ENCODE data around the gene CAPG. TPM values are rescaled to one million over a fixed set of nuclear protein-coding genes. Genes with fewer than 3 reads are reported as not detected.

The CAPG gene
- total and polyA plus RNA-seq, 9 of the 15 experiments (the other 6 are each of a cell fraction or from before 2014, with no cell fraction given), result 10.6 to 90.4 (median 56.0) TPM

DNA sequence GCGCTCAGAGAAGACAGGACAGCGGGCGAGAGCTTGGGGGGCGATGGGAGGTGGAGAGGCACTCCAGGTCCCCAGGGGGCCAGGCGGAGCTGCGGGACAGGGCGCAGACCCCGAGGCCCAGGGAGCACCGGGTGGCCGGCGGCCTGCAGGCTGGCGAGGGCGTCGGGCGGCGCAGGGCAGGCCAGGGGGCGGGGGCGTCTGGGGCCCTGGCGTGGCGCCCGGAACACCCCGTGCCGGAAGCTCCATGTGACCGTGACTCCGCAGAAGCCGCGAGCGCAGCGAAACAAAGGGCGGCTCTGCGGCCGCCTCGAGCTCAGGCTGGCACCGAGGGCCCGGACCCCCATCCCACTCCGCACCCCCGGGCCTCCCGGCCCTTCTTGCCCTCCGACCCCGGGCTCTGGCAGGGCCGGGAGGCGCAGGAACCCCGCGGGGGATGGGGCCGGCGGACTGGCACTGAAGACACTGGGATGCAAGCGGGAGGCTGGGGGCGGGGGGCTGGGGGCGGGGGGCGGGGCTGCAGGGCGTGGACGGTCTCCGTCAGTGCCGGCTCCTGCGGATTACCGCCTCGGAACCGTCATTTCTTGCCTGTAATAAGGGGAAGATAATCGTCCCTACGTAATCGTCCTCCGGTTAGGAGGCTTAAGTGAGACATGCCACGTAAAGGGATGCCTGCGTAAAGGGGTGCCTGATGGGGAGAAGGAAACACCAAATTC, 27.5 kb upstream of the CAPG start (continued):
- TF ChIP-seq ZNF668 (CRISPR knock-in tag; IDR thresholded peaks at IDR 0.05), result no peak
- TF ChIP-seq, protein P1, sequence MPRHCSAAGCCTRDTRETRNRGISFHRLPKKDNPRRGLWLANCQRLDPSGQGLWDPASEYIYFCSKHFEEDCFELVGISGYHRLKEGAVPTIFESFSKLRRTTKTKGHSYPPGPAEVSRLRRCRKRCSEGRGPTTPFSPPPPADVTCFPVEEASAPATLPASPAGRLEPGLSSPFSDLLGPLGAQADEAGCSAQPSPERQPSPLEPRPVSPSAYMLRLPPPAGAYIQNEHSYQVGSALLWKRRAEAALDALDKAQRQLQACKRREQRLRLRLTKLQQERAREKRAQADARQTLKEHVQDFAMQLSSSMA (CRISPR knock-in tag; IDR thresholded peaks at IDR 0.05), result no peak
- TF ChIP-seq SMARCE1 (IDR thresholded peaks at IDR 0.05), result no peak
- TF ChIP-seq NFE2L1 (tag; IDR thresholded peaks at IDR 0.05; ENCODE audit: borderline replicate concordance, low read depth), result no peak
- TF ChIP-seq, protein P2, sequence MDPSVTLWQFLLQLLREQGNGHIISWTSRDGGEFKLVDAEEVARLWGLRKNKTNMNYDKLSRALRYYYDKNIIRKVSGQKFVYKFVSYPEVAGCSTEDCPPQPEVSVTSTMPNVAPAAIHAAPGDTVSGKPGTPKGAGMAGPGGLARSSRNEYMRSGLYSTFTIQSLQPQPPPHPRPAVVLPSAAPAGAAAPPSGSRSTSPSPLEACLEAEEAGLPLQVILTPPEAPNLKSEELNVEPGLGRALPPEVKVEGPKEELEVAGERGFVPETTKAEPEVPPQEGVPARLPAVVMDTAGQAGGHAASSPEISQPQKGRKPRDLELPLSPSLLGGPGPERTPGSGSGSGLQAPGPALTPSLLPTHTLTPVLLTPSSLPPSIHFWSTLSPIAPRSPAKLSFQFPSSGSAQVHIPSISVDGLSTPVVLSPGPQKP (CRISPR knock-in tag; IDR thresholded peaks at IDR 0.05), result no peak
- TF ChIP-seq ZNF57 (CRISPR knock-in tag; IDR thresholded peaks at IDR 0.05), result no peak
- TF ChIP-seq PHB (CRISPR knock-in tag; IDR thresholded peaks at IDR 0.05), result no peak
- no peak for TF ChIP-seq CREBBP (IDR thresholded peaks at IDR 0.05; ENCODE audit: low read depth, low read length)
- TF ChIP-seq, protein P3, sequence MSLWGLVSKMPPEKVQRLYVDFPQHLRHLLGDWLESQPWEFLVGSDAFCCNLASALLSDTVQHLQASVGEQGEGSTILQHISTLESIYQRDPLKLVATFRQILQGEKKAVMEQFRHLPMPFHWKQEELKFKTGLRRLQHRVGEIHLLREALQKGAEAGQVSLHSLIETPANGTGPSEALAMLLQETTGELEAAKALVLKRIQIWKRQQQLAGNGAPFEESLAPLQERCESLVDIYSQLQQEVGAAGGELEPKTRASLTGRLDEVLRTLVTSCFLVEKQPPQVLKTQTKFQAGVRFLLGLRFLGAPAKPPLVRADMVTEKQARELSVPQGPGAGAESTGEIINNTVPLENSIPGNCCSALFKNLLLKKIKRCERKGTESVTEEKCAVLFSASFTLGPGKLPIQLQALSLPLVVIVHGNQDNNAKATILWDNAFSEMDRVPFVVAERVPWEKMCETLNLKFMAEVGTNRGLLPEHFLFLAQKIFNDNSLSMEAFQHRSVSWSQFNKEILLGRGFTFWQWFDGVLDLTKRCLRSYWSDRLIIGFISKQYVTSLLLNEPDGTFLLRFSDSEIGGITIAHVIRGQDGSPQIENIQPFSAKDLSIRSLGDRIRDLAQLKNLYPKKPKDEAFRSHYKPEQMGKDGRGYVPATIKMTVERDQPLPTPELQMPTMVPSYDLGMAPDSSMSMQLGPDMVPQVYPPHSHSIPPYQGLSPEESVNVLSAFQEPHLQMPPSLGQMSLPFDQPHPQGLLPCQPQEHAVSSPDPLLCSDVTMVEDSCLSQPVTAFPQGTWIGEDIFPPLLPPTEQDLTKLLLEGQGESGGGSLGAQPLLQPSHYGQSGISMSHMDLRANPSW (CRISPR knock-in tag; IDR thresholded peaks at IDR 0.05), result no peak
- no peak for TF ChIP-seq KLF10 (CRISPR knock-in tag; IDR thresholded peaks at IDR 0.05)
- TF ChIP-seq BCL6 (CRISPR knock-in tag; IDR thresholded peaks at IDR 0.05), result no peak
- TF ChIP-seq BRD4 (IDR thresholded peaks at IDR 0.05), result no peak
- no peak for TF ChIP-seq FOXK2 (conservative IDR thresholded peaks at IDR 0.05 in 1 of 2, IDR thresholded peaks at IDR 0.05 in 1 of 2; ENCODE audit: low read depth in 2 of 2)
- no peak for TF ChIP-seq NCOA4 (IDR thresholded peaks at IDR 0.05; ENCODE audit: partially characterized antibody)
- TF ChIP-seq LARP7 (IDR thresholded peaks at IDR 0.05), result no peak
- TF ChIP-seq, protein P4, sequence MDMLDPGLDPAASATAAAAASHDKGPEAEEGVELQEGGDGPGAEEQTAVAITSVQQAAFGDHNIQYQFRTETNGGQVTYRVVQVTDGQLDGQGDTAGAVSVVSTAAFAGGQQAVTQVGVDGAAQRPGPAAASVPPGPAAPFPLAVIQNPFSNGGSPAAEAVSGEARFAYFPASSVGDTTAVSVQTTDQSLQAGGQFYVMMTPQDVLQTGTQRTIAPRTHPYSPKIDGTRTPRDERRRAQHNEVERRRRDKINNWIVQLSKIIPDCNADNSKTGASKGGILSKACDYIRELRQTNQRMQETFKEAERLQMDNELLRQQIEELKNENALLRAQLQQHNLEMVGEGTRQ (CRISPR knock-in tag; IDR thresholded peaks at IDR 0.05), result peak; percentile 74
- TF ChIP-seq ILK (tag; IDR thresholded peaks at IDR 0.05; ENCODE audit: borderline replicate concordance, low read depth), result no peak
- no peak for TF ChIP-seq OTX1 (CRISPR knock-in tag; IDR thresholded peaks at IDR 0.05)
- no peak; the same call in none of the 2 replicates for TF ChIP-seq ZNF589 (CRISPR knock-in tag; IDR thresholded peaks at IDR 0.05; ENCODE audit: low read depth)
- TF ChIP-seq ZSCAN29 (IDR thresholded peaks at IDR 0.05), result no peak
- no peak for TF ChIP-seq HDAC2 (IDR thresholded peaks at IDR 0.05)
- no peak for TF ChIP-seq ZNF79 (CRISPR knock-in tag; IDR thresholded peaks at IDR 0.05; ENCODE audit: low read depth)
- TF ChIP-seq, protein P5, sequence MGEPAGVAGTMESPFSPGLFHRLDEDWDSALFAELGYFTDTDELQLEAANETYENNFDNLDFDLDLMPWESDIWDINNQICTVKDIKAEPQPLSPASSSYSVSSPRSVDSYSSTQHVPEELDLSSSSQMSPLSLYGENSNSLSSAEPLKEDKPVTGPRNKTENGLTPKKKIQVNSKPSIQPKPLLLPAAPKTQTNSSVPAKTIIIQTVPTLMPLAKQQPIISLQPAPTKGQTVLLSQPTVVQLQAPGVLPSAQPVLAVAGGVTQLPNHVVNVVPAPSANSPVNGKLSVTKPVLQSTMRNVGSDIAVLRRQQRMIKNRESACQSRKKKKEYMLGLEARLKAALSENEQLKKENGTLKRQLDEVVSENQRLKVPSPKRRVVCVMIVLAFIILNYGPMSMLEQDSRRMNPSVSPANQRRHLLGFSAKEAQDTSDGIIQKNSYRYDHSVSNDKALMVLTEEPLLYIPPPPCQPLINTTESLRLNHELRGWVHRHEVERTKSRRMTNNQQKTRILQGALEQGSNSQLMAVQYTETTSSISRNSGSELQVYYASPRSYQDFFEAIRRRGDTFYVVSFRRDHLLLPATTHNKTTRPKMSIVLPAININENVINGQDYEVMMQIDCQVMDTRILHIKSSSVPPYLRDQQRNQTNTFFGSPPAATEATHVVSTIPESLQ (CRISPR knock-in tag; IDR thresholded peaks at IDR 0.05), result no peak
